NCI-H2227 (cell line): ENCODE measurements around the gene ZNF506.
"Not testable (repeated sequence)": the region's sequence is repeated elsewhere in the genome, so short reads cannot be mapped to it uniquely, and the experiment has no call there.

ENCODE experiments used
- DNase-seq: peaks from one replicate; lab custom pipeline; 2025; ENCODE audit not compliant: unreplicated experiment; lab: John Stamatoyannopoulos, UW

Gene ZNF506

DNA sequence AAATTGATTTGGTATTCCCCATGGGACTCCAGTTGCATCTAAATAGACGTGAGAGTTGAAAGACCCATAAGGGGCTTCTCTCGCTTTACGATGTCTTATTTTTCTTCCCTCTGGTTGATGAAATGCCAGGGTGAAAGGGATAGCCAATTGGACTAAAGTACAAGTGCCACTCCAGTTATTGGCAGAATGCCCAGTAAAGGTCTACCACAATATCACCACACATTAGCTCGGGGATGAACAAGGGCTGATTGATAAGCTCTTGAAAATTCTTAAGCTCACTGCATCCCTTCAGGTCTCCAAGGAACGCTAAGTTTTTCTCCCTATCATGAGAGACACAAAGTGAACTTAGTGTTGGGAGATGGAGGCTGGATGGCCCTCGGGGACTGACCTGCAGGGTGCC is 39.8 kb downstream of the ZNF506 start:
- DNase-seq, result not testable (repeated sequence)

DNA sequence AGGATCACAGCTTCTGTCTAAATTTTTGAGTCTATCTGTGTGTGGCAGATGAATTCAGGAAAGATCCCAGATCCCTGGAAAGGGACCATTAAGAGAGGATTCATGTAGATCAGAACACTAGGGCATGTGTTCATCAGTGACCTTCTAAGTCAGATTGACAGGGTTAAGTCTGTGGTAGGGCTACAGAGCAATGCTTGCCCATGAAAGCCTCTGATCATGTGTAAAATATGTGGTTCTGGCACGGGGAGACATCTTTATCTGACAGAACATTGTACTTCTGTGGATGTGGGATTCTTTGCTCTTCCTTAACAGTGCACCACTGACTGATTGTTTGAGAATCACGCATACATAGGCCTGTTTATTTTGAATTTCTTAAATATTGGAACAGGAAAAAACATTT is 42.9 kb downstream of the ZNF506 start:
- no peak for DNase-seq

DNA sequence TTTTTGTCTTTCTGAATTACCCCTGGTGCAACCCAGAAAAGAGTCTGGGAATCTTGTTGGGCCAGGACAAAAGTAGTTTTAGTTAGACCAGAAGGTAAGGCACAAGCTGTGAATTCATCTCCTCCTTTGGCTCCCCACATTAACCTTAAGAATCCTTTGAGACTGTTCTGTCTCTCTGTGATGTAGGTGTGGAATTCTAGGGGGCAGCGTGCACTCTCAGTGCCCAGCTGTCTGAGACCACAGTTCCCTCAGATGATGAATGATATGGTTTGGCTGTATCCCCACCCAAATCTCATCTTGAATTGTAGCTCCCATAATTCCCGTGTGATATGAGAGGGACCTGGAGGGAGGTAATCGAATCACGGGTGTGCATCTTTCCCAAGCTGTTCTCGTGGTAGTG is 43.9 kb downstream of the ZNF506 start:
- DNase-seq, result no peak

DNA sequence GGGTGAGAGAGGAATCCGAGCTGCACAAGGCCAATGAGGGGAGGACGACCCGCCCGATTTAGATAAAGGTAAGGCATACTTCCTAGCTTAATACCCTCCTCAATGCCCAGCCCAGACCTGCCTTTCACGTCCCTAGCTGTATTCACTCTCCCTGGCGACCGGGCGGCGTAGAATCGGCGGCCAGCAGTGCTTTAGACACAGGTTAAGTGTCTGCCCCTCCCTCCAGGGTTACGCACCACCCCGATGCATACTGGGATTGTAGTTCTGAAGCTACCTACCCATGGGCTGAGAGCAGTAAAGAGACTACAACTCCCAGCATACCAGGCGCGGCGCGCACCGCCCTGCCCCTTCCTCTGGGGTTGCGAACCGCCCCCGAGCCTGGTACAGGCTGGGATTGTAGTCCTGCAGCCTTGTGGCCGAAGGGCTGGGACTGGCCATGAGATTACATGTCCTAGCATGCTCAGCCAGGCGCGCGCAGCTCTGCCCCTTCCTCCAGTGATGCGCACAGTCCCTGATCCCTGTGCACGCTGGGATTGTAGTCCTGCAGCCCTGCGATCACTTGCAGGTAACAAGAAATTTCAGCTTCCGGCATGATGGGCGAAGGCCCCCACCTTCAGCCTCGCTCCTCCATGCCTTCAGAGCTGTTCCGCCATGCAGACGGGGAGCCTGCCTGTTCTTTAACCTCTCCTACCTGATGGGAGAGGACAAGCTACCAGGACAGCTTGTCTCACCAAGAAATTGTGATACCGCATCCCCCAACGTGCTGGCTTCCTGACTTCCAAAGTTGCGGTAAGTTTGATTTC is 45.1 kb downstream of the ZNF506 start:
- peak; percentile 96 for DNase-seq

DNA sequence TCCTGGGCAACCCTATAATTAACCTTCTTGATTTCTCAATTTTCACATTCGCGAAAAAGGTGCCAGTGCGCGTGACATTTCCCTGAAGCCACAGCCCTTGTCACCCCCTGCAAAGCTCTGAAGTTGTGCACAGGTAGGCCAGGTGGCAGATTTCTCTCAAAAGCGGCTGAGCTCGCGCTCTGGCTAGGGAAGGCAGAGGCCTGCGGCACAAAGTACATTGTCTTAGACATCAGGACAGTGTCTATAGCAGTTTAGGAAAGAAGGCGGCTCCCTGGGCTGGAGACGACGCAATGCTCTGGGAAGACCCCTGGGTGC is 45.7 kb downstream of the ZNF506 start:
- DNase-seq, result peak; percentile 49

DNA sequence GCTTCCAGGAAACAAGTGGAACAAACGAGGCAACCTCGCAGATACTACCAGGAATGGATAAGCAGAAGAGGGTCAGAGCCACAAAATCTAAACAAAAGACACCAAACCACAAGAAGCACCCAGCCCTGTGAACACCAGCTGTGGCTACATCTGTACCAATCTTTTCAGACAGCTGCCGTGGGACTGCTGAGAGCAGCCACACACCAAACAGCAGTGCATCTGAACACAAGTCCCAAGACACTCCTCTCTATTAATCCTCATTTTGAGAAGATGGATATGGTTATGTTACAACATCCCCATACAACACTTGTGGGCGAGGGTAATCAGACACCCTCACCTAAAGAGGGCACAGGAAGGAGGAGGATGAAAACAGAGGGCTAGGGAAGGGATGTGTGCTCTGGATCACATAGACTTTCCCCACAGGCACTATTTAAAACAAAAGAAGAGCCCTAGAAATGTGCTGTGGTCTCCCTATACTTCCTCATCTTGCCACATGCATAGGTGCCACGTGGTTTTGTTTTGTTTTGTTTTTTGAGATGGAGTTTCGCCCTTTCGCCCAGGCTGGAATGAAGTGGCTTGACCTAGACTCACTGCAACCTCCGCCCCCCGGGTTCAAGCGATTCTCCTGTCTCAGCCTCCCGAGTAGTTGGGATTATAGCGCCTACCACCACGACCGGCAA is 47.1 kb downstream of the ZNF506 start:
- DNase-seq, result no peak

DNA sequence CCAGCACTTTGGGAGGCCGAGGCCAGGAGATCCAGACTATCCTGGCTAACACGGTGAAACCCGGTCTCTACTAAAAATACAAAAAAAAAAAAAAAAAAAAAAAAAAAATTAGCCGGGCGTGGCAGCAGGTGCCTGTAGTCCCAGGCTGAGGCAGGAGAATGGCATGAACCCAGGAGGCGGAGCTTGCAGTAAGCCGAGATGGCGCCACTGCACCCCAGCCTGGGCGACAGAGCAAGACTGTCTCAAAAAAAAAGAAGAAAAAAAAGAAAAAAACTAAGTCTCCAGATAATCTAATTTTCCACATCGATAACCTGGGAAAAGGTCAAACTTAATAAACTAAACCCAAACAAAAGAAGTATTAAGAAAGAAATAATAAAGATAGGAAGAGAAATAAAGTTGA is 49.6 kb downstream of the ZNF506 start:
- not testable (repeated sequence) for DNase-seq

DNA sequence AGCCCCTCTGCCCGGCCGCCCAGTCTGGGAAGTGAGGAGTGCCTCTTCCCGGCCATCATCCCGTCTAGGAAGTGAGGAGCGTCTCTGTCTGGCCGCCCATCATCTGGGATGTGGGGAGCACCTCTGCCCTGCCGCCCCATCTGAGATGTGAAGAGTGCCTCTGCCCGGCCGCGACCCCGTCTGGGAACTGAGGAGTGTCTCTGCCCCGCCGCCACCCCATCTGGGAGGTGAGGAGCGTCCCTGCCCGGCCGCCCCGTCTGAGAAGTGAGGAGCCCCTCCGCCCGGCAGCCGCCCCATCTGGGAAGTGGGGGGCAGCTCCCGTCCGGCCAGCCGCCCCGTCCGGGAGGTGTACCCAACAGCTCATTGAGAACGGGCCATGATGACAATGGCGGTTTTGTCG is 51.6 kb downstream of the ZNF506 start:
- DNase-seq, result not testable (repeated sequence)

DNA sequence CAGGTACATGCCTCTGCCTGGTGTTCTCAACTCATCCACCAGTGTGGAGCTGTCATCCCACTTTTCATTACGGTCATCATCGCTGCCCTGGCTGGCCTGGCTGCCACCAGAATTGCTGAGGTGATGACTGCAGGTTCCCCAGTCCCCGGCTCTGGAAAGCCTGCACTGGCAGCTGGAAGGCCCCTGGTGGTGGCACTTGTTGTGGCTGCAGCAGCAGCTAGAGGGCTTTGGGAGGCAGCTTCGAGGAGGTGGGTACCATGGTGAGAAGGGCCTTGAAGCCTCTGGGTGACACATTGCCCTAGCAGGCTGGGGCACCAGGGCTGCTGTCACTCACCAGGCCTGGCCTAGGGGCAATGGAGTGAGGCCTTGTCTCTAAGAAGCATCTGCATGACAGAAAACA is 63.4 kb downstream of the ZNF506 start:
- no peak for DNase-seq

DNA sequence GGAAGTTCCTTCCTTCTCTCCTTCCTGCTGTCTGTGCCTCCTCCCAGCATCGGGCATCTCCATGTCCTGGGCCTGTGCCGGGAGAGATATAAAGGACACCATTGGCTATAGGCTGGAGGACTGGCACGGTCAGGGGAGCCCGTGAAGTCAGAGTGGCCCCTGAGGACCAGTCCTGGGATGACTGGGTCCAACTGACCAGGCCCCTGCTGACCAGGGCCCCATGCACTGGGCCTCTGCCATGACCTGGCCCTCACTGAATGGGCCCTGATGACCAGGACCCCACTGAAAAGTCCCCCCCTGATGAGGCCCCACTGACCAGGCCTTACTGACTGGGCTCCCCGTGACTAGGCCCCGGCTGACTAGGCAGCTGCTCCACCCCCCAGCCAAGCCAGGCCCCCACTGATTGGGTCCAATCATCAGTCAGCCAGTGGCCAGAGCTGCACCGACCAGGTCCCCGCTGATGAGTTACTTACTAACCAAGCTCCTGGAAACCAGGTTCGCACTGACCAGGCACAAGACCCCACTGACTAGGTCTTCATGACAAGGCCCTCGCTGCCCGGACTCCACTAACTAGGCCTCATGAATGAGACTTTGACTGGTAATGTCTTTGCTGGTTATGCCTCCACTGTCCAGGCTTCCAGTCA is 68.7 kb downstream of the ZNF506 start:
- no peak for DNase-seq

DNA sequence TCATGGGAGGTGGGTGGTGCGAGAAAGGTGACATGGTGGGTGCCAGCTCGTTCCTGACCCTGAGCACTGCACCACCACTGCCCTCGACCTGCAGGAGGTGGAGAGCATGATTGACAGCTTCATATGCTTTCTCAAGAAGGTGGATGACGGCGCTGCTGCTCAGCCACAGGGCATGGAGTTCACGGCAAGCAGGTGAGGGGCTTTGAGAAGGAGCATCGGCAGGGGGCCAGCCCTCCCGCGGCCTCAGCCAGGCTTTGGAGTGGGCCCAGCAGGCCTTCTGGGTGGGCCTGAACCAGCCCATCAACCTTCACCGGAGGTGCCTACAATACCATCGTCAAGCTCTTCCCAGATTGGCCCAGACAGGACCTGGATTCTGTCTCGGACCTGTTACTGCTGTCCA is 69.7 kb downstream of the ZNF506 start:
- no peak for DNase-seq

DNA sequence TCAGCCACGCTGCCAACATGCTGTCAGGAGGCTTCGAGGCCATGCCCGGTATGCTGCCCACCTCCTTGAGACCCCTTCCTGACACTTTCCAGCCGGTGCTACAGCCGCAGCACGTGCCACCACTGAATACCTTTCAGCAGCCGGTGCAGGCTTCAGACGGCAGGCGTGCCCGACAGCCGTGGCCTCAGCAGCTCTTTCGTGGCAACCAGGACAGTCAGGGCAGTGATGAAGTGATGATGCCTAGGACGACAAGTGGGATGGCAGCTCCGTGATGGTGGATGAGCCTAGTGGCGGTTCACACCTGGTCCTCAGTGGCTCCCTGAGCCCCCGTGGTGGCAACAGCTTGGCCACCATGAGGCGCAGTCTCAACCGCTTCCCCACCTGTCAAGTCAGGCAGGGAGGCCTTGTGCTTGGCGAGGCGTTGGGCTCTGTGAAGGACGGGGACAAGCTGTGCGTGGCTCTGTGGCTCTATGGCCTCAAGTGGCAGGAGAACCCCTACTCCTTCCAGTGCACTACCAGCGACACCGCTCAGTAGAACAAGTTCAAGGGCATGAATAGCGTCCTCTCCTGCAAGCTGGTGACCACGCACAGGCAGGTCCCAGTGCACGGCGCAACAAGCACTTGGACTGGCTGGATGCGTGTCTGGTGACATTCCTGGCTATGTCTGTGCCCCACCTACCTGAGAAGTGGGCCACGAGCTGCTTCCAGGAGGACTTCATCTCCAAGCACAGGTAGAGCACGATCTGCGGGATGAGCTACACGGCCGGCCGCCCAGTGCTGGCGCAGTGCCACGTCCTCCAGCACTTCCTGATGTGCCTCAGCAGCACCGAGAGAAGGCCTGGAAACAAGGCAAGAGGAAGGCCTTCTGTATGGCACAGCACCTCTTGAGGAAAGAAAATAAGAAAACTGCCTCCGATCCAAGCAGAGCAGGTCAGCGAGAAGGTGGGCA is 70.4 kb downstream of the ZNF506 start:
- DNase-seq, result no peak

DNA sequence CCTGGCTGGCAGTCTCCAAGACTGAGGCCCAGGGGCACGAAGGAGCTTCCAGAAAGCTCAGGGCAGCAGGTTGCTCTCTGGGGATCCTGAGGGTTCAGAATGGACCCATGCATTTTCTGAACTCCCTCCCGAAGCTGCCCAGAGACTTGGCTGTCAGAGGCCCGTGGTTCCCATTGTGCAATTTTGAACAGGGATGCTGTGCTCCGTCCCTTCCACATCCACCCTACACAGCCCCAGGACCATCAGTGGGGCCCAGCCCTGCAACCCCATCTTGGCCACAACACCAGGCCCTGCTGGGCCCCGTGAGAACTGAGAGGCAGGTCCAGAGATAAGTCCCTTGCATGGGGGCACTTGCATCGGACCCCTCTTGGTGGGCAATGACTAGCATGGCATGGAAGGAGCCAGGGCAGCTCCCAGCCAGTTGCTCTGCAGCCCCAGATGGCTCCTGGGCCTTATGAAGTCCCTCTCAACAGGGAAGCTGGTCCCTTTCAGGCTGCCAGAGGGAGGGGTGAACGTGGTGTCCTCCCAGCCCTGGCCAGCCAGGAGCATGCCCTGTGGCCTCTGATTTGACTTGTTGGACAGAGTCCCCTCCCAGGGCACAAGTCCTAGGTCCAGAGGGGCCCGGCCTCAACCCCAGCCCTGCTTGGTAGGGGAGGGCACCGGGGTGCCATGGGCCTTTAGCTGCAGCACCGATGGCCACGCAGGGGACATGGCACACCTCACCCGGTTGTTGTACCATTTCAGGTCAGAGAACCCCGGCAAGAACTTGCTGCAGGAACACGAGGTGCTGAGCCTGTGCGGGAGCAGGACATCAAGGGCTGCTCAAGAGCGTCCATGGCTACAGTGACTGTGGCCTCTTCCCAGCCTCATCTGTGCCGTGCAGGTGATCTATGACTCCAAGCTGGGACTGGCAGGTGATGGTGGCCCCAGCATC is 71.4 kb downstream of the ZNF506 start:
- no peak for DNase-seq

DNA sequence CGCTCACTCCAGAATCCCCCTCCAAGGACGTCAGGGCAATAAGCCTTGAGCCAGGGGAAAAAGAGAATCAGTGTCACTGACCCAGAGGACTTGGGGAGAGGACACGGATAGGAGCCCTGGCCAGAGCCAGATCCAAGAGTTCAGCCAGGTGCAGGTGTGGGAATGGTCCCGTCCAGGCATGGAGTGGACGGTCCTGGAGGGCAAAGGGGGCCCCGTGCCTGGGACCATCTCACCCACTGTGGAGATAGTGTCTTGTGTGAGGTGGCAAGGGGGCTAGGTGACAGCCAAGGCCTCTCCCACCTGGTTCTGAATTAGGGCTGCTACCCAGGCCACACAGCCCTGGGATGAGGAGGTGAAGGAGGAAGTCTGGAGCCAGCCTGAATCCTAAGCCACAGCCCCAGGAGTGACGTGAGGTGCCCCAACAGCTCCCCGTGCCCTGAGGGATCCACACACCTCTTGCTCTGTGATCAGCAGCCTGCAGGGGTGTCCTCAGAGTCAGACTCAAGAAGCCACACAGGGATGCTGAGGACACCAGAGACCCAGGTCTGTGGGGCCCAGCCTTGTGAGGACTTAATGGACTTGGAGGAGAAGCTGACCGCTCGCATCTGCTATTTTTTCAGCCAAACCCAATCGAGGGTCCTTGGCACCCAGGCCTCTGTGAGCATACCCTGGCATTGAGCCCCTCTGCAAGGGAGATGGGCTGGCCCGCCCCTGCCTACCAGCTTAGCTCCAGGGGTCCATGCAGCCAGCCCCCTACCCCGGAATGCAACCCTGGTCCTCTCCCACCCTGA is 72.2 kb downstream of the ZNF506 start:
- no peak for DNase-seq

DNA sequence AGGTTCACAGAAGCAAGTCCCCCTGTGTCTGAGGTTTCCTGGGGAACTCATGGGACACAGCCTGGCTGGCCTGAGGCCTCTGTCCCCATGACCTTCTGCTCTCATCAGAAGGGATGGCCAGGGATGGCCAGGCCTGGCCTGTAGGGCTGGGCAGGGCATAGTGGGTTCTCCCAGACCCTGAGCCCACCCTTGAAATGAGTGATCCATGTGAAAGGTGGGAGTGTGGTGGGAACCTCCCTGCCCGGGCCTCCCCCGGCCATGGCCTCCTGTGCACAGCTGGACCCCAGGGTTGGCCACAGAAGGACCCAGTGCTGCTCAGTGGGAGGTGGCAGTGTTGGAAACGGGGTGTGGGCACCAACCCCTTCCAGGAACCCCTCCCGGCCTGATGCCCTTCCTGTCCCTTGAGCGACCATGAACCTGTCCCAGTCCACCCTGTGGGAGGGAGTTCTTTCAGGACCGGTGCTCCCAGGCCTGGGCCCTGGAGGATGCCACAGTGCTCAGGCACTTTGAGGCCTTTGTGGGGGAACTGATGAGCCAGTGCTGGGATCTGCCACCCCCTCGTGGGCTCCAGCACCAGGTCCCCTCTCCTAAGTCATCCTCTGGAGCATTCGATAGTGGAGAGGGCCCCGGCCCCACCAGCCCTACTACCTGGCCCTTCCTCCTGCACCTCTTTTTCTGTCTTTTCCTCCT is 73.2 kb downstream of the ZNF506 start:
- DNase-seq, result no peak

DNA sequence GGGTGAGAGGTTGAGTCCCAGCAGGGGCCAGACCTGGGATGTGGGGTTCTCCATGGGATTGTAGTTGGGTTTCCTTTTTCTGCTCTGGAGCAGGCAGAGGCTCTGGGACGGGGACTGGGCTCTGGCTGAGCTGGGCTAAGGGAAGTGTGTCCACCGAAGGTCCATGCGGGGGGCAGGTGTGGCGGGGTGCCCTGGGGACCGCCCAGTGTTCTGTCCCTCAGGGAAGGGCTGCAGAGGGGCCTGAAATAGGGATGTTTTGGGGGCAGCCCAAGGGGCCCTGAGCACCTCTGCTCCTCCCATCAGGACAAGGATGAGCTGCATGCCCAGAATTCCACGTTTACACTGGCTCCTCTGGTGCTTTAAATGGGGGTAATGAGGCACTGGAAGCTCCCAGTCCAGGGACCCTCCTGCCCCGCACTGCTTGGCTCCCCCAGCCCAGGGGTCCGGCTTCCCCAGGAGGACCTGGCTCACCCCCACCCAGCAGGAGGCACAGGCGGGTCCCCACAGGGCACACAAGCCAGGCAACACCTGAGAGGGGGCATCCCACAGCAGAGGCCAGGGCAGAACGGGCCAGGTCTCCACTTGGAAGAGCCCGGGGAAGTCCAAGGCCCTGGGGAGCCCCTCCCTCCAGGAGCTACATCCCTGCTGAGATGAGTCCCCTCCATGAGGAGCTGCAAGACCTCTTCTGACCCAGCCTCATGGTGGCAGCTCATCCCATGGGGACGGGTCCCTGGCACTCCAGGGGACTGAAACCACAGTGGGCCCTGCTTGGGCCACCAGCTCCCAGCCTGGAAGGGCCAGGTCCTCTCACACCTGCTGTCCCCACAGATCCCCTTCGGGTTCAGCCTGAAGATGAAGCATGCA is 74.0 kb downstream of the ZNF506 start:
- no peak for DNase-seq

DNA sequence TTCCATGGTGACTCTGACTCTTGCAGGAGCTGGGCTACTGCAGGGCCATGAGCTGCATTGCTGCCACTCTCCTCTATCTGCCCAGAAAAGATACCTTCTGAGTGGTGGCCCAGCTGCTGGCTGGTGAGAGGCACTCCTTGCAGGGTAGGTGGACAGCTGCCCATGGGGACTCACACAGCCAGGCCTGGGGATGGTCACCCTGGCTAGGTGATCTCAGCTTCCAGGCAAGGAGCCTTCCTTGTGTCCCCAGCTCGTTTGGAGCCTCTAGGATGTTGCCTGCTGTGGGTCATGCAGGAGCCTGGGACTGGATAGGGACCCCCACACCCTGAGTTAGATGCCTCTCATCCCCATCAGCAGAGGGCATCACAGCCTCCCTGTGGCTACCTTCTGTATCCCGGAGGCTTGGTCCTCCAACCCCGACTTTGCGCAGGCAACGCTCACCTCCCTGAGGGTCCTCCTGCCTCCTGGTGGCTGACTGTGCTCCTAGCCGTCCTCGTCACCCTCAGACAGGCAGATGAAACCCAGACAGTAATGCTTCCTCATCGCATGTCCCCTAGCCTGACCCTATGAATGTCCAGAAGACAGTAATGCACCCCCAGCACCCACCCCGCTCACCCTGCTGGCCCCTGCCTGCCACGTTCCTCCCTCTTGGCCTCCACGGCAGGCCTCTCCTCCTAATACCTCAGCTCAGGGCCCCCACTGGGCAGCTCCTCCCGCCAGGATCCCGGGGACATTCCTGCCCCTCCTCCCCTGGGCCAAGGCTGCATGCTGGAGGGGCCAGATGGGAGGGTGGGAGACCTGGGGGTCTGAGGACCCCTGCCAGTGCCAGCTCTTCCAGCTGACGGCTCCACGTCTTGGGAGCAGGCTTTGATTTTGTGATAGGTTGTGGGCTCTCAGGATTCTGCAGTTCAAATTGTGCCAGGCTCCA is 75.0 kb downstream of the ZNF506 start:
- no peak for DNase-seq
